HepG2 (cell line): ENCODE measurements around the gene PODXL. TPM values are rescaled to one million over a fixed set of nuclear protein-coding genes. Genes with fewer than 3 reads are reported as not detected.
A peak's percentile ranks its signal among the peaks of the same experiment; 100 is the strongest.

Experiments used
- FOXP1 ChIP-seq, 2 experiments: fragments of 450-650 bp in 1 of 2; IDR thresholded peaks; 2 replicates each; pipeline ENCODE4 v1.6.1; 2017 to 2018; ENCODE audit warnings: antibody characterized with exemption in 1 of 2
- HIVEP1 ChIP-seq: sonication (generic); formaldehyde crosslinking; IDR thresholded peaks from 2 replicates; pipeline ENCODE4 v1.4.0; 2020; ENCODE audit warnings: mild to moderate bottlenecking, missing genetic modification reagents
- HOXA3 ChIP-seq: sonication (generic); formaldehyde crosslinking; IDR thresholded peaks from 2 replicates; pipeline ENCODE4 v1.5.0; 2020; ENCODE audit warnings: missing genetic modification reagents
- U2AF1 ChIP-seq: fragments of 200-400 bp; formaldehyde crosslinking; optimal IDR thresholded peaks from 2 replicates; pipeline ENCODE3; 2017; ENCODE audit warnings: mild to moderate bottlenecking, low read depth, low read length
- ZFP82 ChIP-seq: sonication (generic); formaldehyde crosslinking; IDR thresholded peaks from 2 replicates; pipeline ENCODE4 v1.5.1; 2020; ENCODE audit warnings: mild to moderate bottlenecking, missing genetic modification reagents, borderline replicate concordance
- ZNF253 ChIP-seq: sonication (generic); formaldehyde crosslinking; IDR thresholded peaks from 2 replicates; pipeline ENCODE4 v1.8.0; 2022; ENCODE audit warnings: mild to moderate bottlenecking, missing genetic modification reagents, borderline replicate concordance
- ZNF496 ChIP-seq: sonication (generic); formaldehyde crosslinking; IDR thresholded peaks from 2 replicates; pipeline ENCODE4 v1.8.1; 2023; ENCODE audit warnings: mild to moderate bottlenecking, moderate library complexity, missing genetic modification reagents; ENCODE audit not compliant: insufficient replicate concordance
- polyA plus RNA-seq, 8 experiments: library from polyadenylated mRNA; depleted of rRNA in 3 of 8; stranded (reverse) in 7 of 8; unstranded in 1 of 8; fragments of >200 nt; fragmentation: Illumina TruSeq in 4 of 8; extraction: Trizol in 4 of 8; gene quantifications; 2 replicates each; pipeline versions ENCODE4 v1.2.1 to v1.2.3, GENCODE V29; 2011 to 2016; ENCODE audit warnings: low read depth in 4 of 8, missing spikeins in 1 of 8, mixed read lengths in 1 of 8; ENCODE audit not compliant: insufficient read depth in 1 of 8
- total RNA-seq, 5 experiments: library from RNA; depleted of rRNA; stranded (reverse); fragments of >200 nt; fragmentation: Illumina TruSeq; extraction: Trizol; gene quantifications; 2 replicates each; pipeline ENCODE4 v1.2.3, GENCODE V29; 2016; ENCODE audit warnings: low read depth in 1 of 5
- TF ChIP-seq, protein P1 (sequence below), 2 experiments: IDR thresholded peaks; 2 replicates each; pipeline ENCODE4 v1.6.1; 2011 to 2012; ENCODE audit warnings: low read length in 2 of 2, borderline replicate concordance in 1 of 2, low read depth in 1 of 2, mild to moderate bottlenecking in 1 of 2, moderate library complexity in 1 of 2
- TF ChIP-seq, protein P2 (sequence below): sonication (generic); formaldehyde crosslinking; IDR thresholded peaks from 2 replicates; pipeline ENCODE4 v1.8.0; 2022; ENCODE audit warnings: missing genetic modification reagents, mild to moderate bottlenecking, borderline replicate concordance
- TF ChIP-seq, protein P3 (sequence below): sonication (generic); formaldehyde crosslinking; IDR thresholded peaks from 2 replicates; pipeline ENCODE4 v1.5.1; 2020; ENCODE audit warnings: missing genetic modification reagents, mild to moderate bottlenecking, borderline replicate concordance
- TF ChIP-seq, protein P4 (sequence below): sonication (generic); formaldehyde crosslinking; IDR thresholded peaks from 2 replicates; pipeline ENCODE4 v1.4.0; 2020; ENCODE audit warnings: missing genetic modification reagents, borderline replicate concordance
- TF ChIP-seq, protein P5 (sequence below): sonication (generic); formaldehyde crosslinking; IDR thresholded peaks from 2 replicates; pipeline ENCODE4 v1.5.0; 2020; ENCODE audit warnings: missing genetic modification reagents
- TF ChIP-seq, protein P6 (sequence below): IDR thresholded peaks from 2 replicates; pipeline ENCODE4 v1.6.1; 2016

Gene PODXL
- total and polyA plus RNA-seq, 2 of the 13 experiments (the other 11 are each of a cell fraction or from before 2014, with no cell fraction given) = 0.22 to 0.54 TPM

DNA sequence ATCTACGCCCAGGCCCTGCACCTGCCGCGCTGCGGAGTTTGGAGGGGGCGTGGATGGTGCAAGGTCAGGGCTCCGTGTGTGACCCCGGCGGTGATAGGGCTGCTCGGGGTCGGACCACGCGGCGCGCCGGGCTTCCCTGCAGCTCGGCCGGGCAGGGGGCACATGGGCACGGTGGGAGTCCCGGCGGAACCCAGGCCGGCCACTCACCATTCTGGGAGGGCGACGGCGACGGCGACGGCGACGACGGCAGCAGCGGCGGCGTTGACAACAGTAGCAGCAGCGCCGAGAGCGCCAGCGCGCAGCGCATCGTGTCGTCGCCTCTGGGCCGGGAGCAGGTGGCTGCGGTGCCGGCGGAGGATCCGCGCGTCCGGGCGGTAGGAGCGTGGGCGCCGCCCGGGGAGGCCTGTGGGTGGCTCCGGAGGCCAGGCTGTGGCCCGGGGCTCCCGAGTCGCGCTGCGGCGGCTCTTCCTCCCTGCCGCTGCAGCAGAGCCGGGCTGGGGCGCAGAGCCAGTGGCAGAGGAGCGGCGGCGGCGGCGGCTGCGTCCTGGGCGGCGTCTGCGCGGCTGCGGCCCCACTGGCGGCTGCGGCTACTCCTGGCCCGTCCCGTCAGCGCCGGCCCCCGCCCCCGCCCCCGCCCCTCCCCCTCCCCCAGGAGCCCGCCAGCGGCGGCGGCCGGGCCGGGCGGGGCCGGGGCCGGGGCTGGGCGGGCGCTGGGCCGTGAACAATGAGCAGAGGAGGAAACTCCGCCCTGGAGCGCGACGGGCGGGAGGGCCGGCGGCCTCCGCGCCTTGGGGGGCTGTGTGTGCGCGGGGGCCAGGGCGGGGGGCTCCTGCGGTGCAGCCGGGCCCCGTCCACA is at the start of gene PODXL (continued):
- TF ChIP-seq ZNF496 (no peak), ZNF253 (CRISPR knock-in tag) (no peak), U2AF1 (no peak), HIVEP1 (CRISPR knock-in tag) (0 out of 2 replicates have a peak, but pooled peaks have one; percentile 23), HOXA3 (CRISPR knock-in tag) (no peak), FOXP1 (IDR thresholded peaks at IDR 0.05) (no peak), FOXP1 (CRISPR knock-in tag; IDR thresholded peaks at IDR 0.05) (no peak), ZFP82 (CRISPR knock-in tag) (no peak)
- TF ChIP-seq, protein P1, sequence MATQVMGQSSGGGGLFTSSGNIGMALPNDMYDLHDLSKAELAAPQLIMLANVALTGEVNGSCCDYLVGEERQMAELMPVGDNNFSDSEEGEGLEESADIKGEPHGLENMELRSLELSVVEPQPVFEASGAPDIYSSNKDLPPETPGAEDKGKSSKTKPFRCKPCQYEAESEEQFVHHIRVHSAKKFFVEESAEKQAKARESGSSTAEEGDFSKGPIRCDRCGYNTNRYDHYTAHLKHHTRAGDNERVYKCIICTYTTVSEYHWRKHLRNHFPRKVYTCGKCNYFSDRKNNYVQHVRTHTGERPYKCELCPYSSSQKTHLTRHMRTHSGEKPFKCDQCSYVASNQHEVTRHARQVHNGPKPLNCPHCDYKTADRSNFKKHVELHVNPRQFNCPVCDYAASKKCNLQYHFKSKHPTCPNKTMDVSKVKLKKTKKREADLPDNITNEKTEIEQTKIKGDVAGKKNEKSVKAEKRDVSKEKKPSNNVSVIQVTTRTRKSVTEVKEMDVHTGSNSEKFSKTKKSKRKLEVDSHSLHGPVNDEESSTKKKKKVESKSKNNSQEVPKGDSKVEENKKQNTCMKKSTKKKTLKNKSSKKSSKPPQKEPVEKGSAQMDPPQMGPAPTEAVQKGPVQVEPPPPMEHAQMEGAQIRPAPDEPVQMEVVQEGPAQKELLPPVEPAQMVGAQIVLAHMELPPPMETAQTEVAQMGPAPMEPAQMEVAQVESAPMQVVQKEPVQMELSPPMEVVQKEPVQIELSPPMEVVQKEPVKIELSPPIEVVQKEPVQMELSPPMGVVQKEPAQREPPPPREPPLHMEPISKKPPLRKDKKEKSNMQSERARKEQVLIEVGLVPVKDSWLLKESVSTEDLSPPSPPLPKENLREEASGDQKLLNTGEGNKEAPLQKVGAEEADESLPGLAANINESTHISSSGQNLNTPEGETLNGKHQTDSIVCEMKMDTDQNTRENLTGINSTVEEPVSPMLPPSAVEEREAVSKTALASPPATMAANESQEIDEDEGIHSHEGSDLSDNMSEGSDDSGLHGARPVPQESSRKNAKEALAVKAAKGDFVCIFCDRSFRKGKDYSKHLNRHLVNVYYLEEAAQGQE (IDR thresholded peaks at IDR 0.05; ENCODE audit: borderline replicate concordance in 1 of 2, low read depth in 1 of 2, low read length in 2 of 2) = no peak
- TF ChIP-seq, protein P2, sequence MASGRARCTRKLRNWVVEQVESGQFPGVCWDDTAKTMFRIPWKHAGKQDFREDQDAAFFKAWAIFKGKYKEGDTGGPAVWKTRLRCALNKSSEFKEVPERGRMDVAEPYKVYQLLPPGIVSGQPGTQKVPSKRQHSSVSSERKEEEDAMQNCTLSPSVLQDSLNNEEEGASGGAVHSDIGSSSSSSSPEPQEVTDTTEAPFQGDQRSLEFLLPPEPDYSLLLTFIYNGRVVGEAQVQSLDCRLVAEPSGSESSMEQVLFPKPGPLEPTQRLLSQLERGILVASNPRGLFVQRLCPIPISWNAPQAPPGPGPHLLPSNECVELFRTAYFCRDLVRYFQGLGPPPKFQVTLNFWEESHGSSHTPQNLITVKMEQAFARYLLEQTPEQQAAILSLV (CRISPR knock-in tag) = no peak; the same call in 1 of the 2 replicates
- TF ChIP-seq, protein P3, sequence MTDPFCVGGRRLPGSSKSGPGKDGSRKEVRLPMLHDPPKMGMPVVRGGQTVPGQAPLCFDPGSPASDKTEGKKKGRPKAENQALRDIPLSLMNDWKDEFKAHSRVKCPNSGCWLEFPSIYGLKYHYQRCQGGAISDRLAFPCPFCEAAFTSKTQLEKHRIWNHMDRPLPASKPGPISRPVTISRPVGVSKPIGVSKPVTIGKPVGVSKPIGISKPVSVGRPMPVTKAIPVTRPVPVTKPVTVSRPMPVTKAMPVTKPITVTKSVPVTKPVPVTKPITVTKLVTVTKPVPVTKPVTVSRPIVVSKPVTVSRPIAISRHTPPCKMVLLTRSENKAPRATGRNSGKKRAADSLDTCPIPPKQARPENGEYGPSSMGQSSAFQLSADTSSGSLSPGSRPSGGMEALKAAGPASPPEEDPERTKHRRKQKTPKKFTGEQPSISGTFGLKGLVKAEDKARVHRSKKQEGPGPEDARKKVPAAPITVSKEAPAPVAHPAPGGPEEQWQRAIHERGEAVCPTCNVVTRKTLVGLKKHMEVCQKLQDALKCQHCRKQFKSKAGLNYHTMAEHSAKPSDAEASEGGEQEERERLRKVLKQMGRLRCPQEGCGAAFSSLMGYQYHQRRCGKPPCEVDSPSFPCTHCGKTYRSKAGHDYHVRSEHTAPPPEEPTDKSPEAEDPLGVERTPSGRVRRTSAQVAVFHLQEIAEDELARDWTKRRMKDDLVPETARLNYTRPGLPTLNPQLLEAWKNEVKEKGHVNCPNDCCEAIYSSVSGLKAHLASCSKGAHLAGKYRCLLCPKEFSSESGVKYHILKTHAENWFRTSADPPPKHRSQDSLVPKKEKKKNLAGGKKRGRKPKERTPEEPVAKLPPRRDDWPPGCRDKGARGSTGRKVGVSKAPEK (CRISPR knock-in tag) = no peak
- TF ChIP-seq, protein P4, sequence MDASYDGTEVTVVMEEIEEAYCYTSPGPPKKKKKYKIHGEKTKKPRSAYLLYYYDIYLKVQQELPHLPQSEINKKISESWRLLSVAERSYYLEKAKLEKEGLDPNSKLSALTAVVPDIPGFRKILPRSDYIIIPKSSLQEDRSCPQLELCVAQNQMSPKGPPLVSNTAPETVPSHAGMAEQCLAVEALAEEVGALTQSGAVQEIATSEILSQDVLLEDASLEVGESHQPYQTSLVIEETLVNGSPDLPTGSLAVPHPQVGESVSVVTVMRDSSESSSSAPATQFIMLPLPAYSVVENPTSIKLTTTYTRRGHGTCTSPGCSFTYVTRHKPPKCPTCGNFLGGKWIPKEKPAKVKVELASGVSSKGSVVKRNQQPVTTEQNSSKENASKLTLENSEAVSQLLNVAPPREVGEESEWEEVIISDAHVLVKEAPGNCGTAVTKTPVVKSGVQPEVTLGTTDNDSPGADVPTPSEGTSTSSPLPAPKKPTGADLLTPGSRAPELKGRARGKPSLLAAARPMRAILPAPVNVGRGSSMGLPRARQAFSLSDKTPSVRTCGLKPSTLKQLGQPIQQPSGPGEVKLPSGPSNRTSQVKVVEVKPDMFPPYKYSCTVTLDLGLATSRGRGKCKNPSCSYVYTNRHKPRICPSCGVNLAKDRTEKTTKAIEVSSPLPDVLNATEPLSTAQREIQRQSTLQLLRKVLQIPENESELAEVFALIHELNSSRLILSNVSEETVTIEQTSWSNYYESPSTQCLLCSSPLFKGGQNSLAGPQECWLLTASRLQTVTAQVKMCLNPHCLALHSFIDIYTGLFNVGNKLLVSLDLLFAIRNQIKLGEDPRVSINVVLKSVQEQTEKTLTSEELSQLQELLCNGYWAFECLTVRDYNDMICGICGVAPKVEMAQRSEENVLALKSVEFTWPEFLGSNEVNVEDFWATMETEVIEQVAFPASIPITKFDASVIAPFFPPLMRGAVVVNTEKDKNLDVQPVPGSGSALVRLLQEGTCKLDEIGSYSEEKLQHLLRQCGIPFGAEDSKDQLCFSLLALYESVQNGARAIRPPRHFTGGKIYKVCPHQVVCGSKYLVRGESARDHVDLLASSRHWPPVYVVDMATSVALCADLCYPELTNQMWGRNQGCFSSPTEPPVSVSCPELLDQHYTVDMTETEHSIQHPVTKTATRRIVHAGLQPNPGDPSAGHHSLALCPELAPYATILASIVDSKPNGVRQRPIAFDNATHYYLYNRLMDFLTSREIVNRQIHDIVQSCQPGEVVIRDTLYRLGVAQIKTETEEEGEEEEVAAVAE = no peak
- TF ChIP-seq, protein P5, sequence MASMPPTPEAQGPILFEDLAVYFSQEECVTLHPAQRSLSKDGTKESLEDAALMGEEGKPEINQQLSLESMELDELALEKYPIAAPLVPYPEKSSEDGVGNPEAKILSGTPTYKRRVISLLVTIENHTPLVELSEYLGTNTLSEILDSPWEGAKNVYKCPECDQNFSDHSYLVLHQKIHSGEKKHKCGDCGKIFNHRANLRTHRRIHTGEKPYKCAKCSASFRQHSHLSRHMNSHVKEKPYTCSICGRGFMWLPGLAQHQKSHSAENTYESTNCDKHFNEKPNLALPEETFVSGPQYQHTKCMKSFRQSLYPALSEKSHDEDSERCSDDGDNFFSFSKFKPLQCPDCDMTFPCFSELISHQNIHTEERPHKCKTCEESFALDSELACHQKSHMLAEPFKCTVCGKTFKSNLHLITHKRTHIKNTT (CRISPR knock-in tag) = no peak
- TF ChIP-seq, protein P6, sequence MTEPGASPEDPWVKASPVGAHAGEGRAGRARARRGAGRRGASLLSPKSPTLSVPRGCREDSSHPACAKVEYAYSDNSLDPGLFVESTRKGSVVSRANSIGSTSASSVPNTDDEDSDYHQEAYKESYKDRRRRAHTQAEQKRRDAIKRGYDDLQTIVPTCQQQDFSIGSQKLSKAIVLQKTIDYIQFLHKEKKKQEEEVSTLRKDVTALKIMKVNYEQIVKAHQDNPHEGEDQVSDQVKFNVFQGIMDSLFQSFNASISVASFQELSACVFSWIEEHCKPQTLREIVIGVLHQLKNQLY (CRISPR knock-in tag) = no peak
